Neural crest cell (in vitro differentiated cells): Measurements from ENCODE around the gene TMX4. TPM values are rescaled to one million over a fixed set of nuclear protein-coding genes. Genes with fewer than 3 reads are reported as not detected.

ENCODE experiments used
- DNase-seq: peaks from one replicate; pipeline ENCODE4 v3.0.0; 2021; ENCODE audit warnings: low read depth, mixed read lengths, low spot score
- H3K27ac Mint-ChIP-seq: one replicate; pipeline ENCODE4 v1.8.0; 2021; ENCODE audit warnings: mild to moderate bottlenecking, mixed read lengths; ENCODE audit not compliant: unreplicated experiment
- H3K27me3 Mint-ChIP-seq: 2 replicates; pipeline ENCODE4 v1.8.0; 2021; ENCODE audit warnings: low read depth, mild to moderate bottlenecking, mixed read lengths
- H3K36me3 Mint-ChIP-seq: 2 replicates; pipeline ENCODE4 v1.8.0; 2021; ENCODE audit warnings: low read depth, mild to moderate bottlenecking, mixed read lengths
- H3K4me1 Mint-ChIP-seq: 2 replicates; pipeline ENCODE4 v1.8.0; 2021; ENCODE audit warnings: mixed read lengths
- H3K4me3 Mint-ChIP-seq: one replicate; pipeline ENCODE4 v1.8.0; 2021; ENCODE audit warnings: mild to moderate bottlenecking, mixed read lengths
- H3K9me3 Mint-ChIP-seq: 2 replicates; pipeline ENCODE4 v1.8.0; 2021; ENCODE audit warnings: mixed read lengths
- CTCF ChIP-seq: fragments of 200-600 bp; sonication (generic); conservative IDR thresholded peaks from 2 replicates; pipeline ENCODE4 v1.5.0; 2021; ENCODE audit warnings: antibody characterized with exemption, mild to moderate bottlenecking
- total RNA-seq: library from RNA; stranded (reverse); gene quantifications from 2 replicates; pipeline ENCODE4 v1.2.1, GENCODE V29; 2021

Gene TMX4
- total RNA-seq, 1 donor from 2014 or later, result 22.7 TPM

- no peak for TF ChIP-seq CTCF
- Mint-ChIP-seq H3K4me3 (no peak overlapping the region), H3K9me3 (no peaks in the 10 kb centered on the region), H3K36me3 (no peaks in the 10 kb centered on the region), H3K27ac (peak overlapping the region; percentile 64), H3K4me1 (peaks cover 13% of the 10 kb centered on the region), H3K27me3 (peaks cover 3% of the 10 kb centered on the region)
- DNase-seq, result no peak
Observed at GRCh38 chr20:7933346-7933745, 86.2 kb downstream of the TMX4 start.

- no peak for DNase-seq
- no peak for TF ChIP-seq CTCF
- Mint-ChIP-seq H3K4me3 (no peak overlapping the region), H3K36me3 (no peaks in the 10 kb centered on the region), H3K4me1 (no peaks in the 10 kb centered on the region), H3K27me3 (peaks cover 6% of the 10 kb centered on the region), H3K27ac (no peak overlapping the region), H3K9me3 (no peaks in the 10 kb centered on the region)
Observed at GRCh38 chr20:7930343-7930742, 89.2 kb downstream of the TMX4 start.

Other genes with a start within 250 kb of the TMX4 start
- not detected in 2 replicates for gene HAO1, start 79.3 kb downstream of the TMX4 start, total RNA-seq
- 10.7 and 13.7 TPM in 2 replicates for gene PLCB1, start 112.5 kb upstream of the TMX4 start, total RNA-seq